Activated T-cell treated with anti-CD3 and anti-CD28 coated beads for 48 hours (primary cell): Measurements from ENCODE around the gene TMEM116.
"Not testable (repeated sequence)": the region's sequence is repeated elsewhere in the genome, so short reads cannot be mapped to it uniquely, and the experiment has no call there.

Experiments
- DNase-seq: peaks from one replicate; pipeline ENCODE4 v3.0.0-alpha.2; 2020; ENCODE audit warnings: low read depth

TMEM116 gene

DNA sequence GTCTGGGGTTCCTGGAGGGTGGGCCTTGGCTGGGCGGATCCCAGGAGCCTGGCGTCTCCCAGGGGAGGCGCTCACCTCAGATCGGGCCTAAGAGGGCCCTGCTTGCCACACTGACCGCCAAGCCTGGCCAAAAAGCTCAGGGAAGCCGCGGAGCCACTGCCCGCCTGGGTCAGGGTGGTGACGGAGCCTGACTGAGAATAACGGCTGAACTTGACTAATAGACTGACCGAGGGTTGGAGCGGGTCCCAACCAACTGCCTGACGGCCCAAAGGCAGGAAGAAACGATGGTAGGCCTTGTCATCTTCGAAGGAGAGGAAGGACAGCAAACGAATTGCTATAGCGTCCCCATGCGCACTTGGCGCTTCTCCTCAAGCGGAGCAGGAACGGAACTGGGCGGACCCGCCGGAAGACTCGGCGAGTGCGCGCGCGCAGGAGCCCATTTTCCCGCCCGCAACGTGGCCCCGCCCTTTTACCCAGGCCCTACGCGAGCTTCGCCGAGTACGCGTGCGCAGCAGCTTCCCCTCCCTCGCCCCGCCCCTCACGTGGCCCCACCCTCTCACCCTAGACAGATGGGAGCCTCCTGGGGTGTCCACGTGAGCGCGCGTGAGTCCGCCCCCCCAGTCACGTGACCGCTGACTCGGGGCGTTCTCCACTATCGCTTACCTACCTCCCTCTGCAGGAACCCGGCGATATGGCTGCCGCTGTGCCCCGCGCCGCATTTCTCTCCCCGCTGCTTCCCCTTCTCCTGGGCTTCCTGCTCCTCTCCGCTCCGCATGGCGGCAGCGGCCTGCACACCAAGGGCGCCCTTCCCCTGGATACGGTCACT is at the start of gene TMEM116, which contains the start of gene ERP29:
Gene TMEM116 (minus strand): TSS at position 391 of the 826 bp plus-strand sequence. CDS start 7,895 bp downstream, outside the sequence.
Gene ERP29 (plus strand): TSS at position 652 of the 826 bp plus-strand sequence. CDS start 40 bp downstream, at position 692.
- DNase-seq = peak; percentile 100

DNA sequence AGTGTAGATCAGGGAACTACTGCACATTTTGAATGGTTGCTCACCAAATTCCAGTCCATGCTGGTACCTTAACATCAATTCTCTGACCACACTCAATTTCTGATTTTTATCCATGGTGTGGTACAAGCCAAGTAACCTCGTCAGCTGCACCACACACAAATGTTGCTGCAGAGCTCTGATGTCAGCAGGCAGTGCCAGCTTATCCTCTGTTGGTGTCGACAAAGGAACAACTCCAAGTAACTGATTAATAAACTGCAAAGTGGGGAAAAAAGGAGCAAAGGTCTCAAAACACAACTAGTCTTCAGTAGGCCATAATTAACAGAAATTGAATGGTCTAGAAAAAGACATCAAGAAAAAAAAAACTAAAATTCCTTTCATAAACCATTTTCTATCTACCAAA is 48.2 kb upstream of the TMEM116 start:
- no peak for DNase-seq

DNA sequence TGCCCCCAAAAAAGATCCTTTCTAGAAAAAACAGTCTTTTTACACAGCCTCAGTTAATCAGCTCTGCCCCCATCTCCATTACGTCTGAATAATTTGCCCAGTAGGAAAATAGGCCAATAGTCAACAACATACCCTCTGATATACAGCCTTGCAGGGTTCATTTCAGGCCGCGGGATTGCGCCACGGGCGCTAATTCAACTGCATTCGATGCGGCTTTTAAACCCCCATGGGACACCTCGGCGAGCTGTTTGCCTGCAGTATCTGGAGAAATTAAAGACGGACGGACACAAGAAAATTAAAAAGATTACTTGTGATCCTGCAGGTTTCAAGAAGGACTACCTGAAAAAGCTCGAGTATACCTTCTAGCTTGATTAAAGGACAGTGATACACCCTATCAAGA is 36.4 kb upstream of the TMEM116 start:
- DNase-seq = no peak

GRCh38 chr12:112046003-112046402 is 33.0 kb upstream of the TMEM116 start:
- no peak for DNase-seq

GRCh38 chr12:112036614-112037013 is 23.6 kb upstream of the TMEM116 start:
- not testable (repeated sequence) for DNase-seq

- DNase-seq = no peak
Observed at GRCh38 chr12:112035219-112035785, 22.3 kb upstream of the TMEM116 start.

DNA sequence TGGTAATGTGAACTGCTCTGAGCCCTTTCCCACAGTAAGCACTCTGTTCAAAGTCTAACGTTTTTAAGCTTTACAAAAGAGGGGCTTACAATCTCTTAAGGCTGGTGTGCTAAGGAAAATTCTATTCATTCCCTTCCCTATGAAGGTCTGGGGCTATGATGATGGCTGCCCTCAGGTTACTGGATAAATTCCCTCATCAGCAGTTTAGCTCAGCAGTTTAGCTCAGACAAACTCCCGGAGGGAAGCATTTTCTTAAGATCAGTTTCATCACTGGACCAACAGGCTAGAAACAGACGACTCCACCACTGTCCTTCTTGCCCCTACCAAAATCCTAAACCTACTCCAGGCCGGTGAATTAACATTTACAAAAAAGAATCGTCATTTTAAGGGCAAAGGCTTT is 19.3 kb upstream of the TMEM116 start:
- DNase-seq = no peak

DNA sequence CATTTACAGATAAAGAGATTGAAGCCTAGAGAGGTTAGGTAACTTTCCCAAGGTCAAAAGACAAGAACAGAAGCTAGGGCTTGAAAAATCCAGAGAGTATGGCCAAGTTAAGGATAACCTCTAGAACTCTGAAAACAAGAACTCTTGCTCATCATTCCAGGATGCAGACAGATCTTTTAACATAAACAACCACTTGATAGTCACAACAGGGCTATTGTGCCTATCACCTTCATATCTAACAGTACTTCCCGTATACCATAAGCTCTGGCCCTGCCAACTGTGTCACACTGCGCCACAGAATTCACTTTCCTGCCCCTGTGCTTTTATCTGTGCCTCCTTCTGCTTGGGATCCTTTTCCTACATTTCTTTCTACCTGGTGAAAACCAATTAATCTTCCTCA is 18.5 kb upstream of the TMEM116 start:
- no peak for DNase-seq

- DNase-seq = no peak
Observed at GRCh38 chr12:112029301-112029700, 16.3 kb upstream of the TMEM116 start.

GRCh38 chr12:112025808-112026375 is 12.9 kb upstream of the TMEM116 start:
- DNase-seq = no peak

- no peak for DNase-seq
Observed at GRCh38 chr12:112023759-112024396, 10.9 kb upstream of the TMEM116 start.

DNA sequence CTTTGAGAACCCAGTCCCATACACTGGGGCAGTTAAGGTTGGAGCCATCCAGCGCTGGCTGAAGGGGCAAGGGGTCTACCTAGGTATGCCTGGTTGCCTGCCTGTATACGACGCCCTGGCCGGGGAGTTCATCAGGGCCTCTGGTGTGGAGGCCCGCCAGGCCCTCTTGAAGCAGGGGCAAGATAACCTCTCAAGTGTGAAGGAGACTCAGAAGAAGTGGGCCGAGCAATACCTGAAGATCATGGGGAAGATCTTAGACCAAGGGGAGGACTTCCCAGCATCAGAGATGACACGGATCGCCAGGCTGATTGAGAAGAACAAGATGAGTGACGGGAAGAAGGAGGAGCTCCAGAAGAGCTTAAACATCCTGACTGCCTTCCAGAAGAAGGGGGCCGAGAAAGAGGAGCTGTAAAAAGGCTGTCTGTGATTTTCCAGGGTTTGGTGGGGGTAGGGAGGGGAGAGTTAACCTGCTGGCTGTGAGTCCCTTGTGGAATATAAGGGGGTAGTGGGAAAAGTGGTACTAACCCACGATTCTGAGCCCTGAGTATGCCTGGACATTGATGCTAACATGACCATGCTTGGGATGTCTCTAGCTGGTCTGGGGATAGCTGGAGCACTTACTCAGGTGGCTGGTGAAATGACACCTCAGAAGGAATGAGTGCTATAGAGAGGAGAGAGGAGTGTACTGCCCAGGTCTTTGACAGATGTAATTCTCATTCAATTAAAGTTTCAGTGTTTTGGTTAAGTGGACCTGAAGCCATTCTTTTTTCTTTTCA is 9.5 kb upstream of the TMEM116 start:
- DNase-seq = no peak

DNA sequence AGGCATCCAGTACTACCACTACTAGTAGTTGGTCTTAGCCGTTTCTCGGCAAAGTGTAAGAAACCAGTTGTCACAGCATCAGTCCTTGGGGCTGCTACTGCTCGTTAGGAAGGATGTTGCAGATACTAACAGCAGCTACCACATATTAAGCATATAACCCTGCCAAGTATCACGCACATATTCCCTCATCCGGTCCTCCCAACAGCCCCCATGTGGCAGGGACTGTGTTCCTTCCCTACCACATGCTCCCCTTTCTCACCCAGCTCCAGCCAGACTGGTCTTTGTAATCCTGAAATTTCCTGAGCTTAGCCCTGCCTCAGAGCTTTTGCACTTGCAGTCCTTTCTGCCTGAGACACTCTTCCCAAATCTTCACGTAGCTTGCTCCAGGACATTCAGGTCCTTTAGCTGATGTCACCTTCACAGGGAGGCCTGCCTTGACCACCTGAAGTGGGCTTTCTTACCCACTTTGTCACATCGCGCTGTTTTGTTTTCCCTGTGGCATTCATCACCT is 8.0 kb upstream of the TMEM116 start:
- DNase-seq = no peak

GRCh38 chr12:112018571-112019237 is 5.7 kb upstream of the TMEM116 start:
- DNase-seq = no peak

DNA sequence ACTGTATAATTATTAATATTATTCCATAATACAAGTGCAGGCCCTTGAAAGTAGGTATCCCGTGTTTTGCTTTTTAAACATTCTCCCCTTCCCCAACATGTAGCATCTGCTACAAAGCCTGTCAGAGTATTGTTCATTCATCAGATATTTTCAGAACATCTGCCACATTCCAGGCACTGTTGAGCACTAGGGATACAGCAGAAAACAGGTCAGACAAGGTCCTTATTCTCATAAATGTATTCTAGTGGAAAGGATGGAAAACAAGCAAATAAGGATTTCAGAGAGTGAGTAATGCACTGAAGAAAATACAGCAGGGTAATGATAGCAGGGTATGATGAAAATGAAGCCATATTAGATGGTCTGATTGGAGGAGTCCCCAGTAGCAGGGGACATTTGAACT is 4.1 kb upstream of the TMEM116 start:
- no peak for DNase-seq

DNA sequence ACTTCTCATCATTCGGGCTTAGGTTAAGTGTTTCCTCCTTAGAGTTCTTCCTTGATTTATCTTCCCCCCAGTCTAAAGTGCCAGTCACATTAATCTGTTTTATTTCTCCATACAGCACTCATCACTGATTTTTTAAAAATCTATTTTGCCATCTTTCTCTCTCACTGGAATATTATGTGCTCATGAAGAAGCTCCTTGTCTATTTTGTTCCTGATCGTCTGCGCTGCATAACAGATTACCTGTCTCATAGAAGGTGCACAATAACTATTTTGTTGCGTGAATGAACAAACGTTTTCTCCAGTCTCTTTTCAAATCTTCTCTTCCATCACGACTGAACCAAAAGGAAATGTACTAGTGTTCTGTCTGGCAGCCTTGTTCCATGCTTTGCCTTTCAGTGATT is 3.0 kb upstream of the TMEM116 start:
- DNase-seq = no peak

DNA sequence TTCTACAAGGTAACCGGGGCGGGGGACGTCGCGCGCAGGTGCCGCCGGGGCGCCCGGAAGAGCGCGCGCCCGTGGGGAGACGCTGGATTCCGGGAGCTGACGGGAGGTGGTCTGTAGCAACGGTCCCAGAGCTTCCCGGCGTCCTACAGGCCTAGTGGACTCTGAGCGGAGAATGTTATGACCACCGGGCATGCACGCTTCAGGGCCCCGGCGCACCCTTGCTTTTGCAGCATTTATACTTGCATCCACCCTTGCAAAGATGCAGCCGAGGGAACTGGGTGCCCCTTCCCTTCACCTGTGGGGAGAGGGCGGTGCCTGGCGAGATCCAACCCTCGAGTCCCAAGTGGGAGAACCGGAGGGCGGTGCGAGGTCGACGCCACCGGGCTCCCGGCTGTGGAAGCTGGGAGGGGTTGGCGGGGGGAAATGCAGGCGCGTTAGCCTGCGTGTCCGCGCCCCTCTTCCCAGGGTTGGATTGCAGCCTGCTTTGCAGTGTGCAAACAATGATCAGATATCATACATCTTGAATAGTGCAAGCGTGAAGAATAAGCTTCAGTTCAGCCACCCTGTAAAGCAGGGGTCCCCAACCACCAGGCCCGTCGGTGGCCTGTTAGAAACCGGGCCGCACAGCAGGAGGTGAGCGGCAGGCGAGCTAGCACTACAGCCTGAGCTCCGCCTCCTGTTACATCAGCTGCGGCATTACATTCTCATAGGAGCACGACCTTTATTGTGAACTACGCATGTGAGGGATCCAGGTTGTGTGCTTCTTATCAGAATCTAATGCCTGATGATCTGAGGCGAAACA is 837 bp upstream of the TMEM116 start:
- peak; percentile 63 for DNase-seq

GRCh38 chr12:112011685-112012084 is 1.3 kb downstream of the TMEM116 start:
- no peak for DNase-seq

DNA sequence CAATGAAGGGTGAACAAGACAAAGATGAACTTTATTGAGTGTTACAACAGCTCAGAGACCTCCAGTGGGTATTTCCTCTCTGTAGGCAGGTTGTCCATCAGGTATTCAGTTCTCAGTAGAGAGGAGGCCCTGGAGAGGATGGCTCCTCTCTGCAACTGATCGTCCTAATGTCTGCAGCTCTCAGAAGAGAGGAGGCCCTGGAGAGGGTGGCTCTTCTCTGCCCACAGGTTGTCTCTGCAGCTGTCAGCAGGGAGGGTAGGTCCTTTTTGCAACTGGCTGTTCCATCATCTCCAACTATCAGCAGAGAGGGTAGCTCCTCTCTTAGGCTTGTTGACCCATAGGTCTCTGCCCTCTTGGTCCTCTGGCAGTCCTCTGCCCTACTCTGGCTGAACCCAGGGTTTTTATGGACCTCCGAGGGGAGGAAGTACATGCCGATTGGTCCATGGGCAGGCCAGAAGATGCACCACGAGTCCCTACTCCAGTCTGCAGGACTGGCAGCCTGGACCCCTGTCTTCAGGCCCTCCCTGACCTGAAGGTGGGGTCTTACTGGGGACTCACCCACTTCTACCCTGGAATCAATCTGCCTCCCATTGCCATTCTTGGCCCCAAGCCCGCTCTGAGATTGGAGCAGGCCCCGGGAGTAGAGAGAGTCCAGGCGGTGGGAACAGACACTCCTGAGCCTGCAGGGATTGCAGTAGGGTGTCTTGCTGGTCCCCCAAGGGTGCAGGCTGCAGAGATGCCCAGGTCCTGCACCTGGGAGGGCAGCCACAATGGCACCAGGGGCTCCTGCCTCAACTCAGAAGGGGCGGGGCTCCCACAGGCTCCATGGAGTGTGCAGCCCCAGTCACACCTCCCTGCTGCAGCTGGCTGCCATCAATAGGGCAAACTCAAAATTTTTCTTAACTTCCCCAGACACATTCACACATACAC is 2.3 kb downstream of the TMEM116 start:
- no peak for DNase-seq
